Caki2 (cell line): Measurements from ENCODE around the gene GGNBP2. TPM values are rescaled to one million over a fixed set of nuclear protein-coding genes. Genes with fewer than 3 reads are reported as not detected.
A peak's percentile ranks its signal among the peaks of the same experiment; 100 is the strongest.
"Not testable (repeated sequence)": the region's sequence is repeated elsewhere in the genome, so short reads cannot be mapped to it uniquely, and the experiment has no call there.

Experiments
- DNase-seq: peaks from one replicate; pipeline ENCODE4 v3.0.0-alpha.2; 2015; ENCODE audit warnings: low read depth
- in situ Hi-C: cut with HindIII; loops from 2 replicates; pipeline ENCODE4 v1.10.0; 2016; ENCODE audit warnings: low sequenced_read_pairs, low pct_unique_long_range_greater_than_20kb, mixed read lengths
- total RNA-seq: library from RNA; depleted of rRNA; stranded (reverse); fragments of >200 nt; shearing (Covaris generic); gene quantifications from 2 replicates; pipeline ENCODE4 v1.2.3, GENCODE V29; 2014; ENCODE audit warnings: low replicate concordance; rRNA removed

GGNBP2 gene
- total RNA-seq = 30.0 and 40.0 TPM in 2 replicates

- in situ Hi-C loops = no loop called here
- peak; percentile 91 for DNase-seq
Observed at GRCh38 chr17:36544307-36545076, at the start of gene GGNBP2. Gene GGNBP2 (plus strand): TSS chr17:36544919. CDS start chr17:36545725, 806 bp downstream.

GRCh38 chr17:36495076-36495578 lies 49.6 kb upstream of the GGNBP2 start:
- DNase-seq = no peak
- in situ Hi-C loops = no loop called here

GRCh38 chr17:36496018-36496789 lies 48.5 kb upstream of the GGNBP2 start:
- no peak for DNase-seq
- in situ Hi-C loops = no loop called here

- DNase-seq = no peak
- in situ Hi-C loops = no loop called here
Observed at GRCh38 chr17:36498155-36498554, 46.6 kb upstream of the GGNBP2 start.

- in situ Hi-C loops = no loop called here
- no peak for DNase-seq
Observed at GRCh38 chr17:36498560-36499300, 46.0 kb upstream of the GGNBP2 start.

- in situ Hi-C loops = no loop called here
- DNase-seq = peak; percentile 21
Observed at GRCh38 chr17:36500745-36501225, 43.9 kb upstream of the GGNBP2 start.

- in situ Hi-C loops = no loop called here
- no peak for DNase-seq
Observed at GRCh38 chr17:36501351-36501750, 43.4 kb upstream of the GGNBP2 start.

- no peak for DNase-seq
- in situ Hi-C loops = no loop called here
Observed at GRCh38 chr17:36501963-36502362, 42.8 kb upstream of the GGNBP2 start.

GRCh38 chr17:36503456-36504155 lies 41.1 kb upstream of the GGNBP2 start:
- in situ Hi-C loops = no loop called here
- no peak for DNase-seq

- in situ Hi-C loops = no loop called here
- DNase-seq = no peak
Observed at GRCh38 chr17:36504156-36504545, 40.6 kb upstream of the GGNBP2 start.

GRCh38 chr17:36505171-36505570 lies 39.5 kb upstream of the GGNBP2 start:
- DNase-seq = no peak
- in situ Hi-C loops = no loop called here

GRCh38 chr17:36506249-36506826 lies 38.4 kb upstream of the GGNBP2 start:
- in situ Hi-C loops = no loop called here
- no peak for DNase-seq

GRCh38 chr17:36506831-36507230 lies 37.9 kb upstream of the GGNBP2 start:
- no peak for DNase-seq
- in situ Hi-C loops = no loop called here

- in situ Hi-C loops = no loop called here
- no peak for DNase-seq
Observed at GRCh38 chr17:36507266-36507665, 37.5 kb upstream of the GGNBP2 start.

- in situ Hi-C loops, DNase-seq: not testable (repeated sequence)
Observed at GRCh38 chr17:36508439-36508838, 36.3 kb upstream of the GGNBP2 start.

GRCh38 chr17:36509272-36509985 lies 35.3 kb upstream of the GGNBP2 start:
- DNase-seq = no peak
- in situ Hi-C loops = no loop called here

- no peak for DNase-seq
- in situ Hi-C loops = no loop called here
Observed at GRCh38 chr17:36510636-36511035, 34.1 kb upstream of the GGNBP2 start.
